ENCODE measurements around the gene ADI1.
"Not testable (repeated sequence)": the region's sequence is repeated elsewhere in the genome, so short reads cannot be mapped to it uniquely, and the experiment has no call there.

The ADI1 gene

DNA sequence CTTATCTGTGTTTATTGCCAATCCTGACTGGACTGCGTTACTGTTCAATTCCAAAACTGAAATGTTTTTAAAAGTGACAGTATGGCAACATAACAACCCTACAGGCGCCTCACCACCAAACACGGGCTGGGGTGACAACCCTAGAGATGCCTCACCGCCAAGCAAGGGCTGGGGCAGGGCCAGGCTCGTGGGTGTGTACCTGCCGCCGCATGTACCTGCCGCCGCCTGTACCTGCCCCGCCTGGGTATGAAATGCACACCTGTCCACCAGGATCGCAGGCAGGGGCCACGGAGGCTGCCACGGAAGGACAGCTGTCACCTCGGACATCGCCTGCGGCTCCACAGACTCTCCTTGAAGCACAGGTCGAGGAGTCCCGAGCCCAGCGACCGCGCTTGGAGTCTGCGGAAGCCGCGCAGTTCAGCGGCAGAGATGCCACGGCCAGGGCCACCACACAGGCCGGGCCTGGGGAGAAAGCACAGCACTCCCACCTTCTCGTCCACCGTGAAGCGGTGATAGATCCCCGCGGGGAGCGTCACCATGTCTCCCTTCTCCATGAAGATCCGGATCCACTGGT is 18.9 kb downstream of the ADI1 start:
- Histone ChIP-seq H3K27me3 (ENCODE audit: low read length) (no peaks in the 10 kb centered on the region), H3K36me3 (ENCODE audit: low read length) (no peaks in the 10 kb centered on the region), H3K4me3 (ENCODE audit: insufficient read depth, low read length, poor library complexity, severe bottlenecking) (no peak overlapping the region), H4K20me1 (ENCODE audit: low read depth, low read length) (no peaks in the 10 kb centered on the region), H3K4me2 (ENCODE audit: low read depth, low read length, poor library complexity, severe bottlenecking) (no peak overlapping the region), H3K9me2 (replicated peaks; ENCODE audit: insufficient read depth, low read length) (no peaks in the 10 kb centered on the region), H3K9ac (ENCODE audit: low read length) (no peak overlapping the region), H3K27ac (ENCODE audit: low read depth, low read length) (no peak overlapping the region), H3K79me2 (ENCODE audit: insufficient read depth, low read length) (no peaks in the 10 kb centered on the region), H3K9me3 (ENCODE audit: insufficient read depth, low read length) (no peaks in the 10 kb centered on the region), H2AFZ (ENCODE audit: low read depth, low read length, severe bottlenecking) (no peak overlapping the region), H3F3A (ENCODE audit: insufficient read depth) (no peaks in the 10 kb centered on the region)
- no peak for TF ChIP-seq EZH2phosphoT487 (conservative IDR thresholded peaks at IDR 0.05; ENCODE audit: low read length)
- TF ChIP-seq, protein P1, sequence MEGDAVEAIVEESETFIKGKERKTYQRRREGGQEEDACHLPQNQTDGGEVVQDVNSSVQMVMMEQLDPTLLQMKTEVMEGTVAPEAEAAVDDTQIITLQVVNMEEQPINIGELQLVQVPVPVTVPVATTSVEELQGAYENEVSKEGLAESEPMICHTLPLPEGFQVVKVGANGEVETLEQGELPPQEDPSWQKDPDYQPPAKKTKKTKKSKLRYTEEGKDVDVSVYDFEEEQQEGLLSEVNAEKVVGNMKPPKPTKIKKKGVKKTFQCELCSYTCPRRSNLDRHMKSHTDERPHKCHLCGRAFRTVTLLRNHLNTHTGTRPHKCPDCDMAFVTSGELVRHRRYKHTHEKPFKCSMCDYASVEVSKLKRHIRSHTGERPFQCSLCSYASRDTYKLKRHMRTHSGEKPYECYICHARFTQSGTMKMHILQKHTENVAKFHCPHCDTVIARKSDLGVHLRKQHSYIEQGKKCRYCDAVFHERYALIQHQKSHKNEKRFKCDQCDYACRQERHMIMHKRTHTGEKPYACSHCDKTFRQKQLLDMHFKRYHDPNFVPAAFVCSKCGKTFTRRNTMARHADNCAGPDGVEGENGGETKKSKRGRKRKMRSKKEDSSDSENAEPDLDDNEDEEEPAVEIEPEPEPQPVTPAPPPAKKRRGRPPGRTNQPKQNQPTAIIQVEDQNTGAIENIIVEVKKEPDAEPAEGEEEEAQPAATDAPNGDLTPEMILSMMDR (IDR thresholded peaks at IDR 0.05; ENCODE audit: insufficient read depth, low read length, poor library complexity, severe bottlenecking): no peak

DNA sequence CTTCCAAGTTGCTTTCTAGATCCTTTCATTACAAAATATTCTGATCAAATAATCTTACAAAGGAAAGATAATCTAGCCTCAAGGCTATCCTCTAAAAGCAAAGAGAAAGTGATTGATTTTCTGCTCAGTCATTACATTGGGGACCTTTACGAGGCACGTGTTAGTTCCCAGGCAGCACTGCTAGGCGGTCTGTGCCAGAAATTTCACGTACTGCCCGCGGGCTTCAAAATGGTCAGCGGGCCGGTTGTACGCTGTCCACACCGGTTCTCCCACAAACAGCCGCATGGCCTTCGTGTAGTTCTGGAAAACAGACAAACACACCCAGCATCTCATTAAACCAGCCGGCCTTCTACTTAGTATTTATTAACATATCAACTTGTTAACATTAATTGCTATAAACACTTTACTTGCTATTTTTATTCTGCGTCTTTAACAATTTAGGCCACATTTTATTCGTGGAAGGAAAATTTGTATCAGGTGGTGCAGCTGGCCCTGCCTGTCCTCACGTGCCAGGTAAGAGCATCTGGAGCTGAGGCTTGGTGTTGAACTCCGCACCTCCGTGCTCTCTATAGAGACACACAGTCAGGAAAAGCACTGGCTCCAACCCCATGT is 20.4 kb downstream of the ADI1 start:
- Histone ChIP-seq H3K9ac (ENCODE audit: low read length) (no peak overlapping the region), H3K4me3 (ENCODE audit: insufficient read depth, low read length, poor library complexity, severe bottlenecking) (no peak overlapping the region), H2AFZ (ENCODE audit: low read depth, low read length, severe bottlenecking) (no peak overlapping the region), H3K27me3 (ENCODE audit: low read length) (no peaks in the 10 kb centered on the region), H3K4me2 (ENCODE audit: low read depth, low read length, poor library complexity, severe bottlenecking) (no peak overlapping the region), H3F3A (ENCODE audit: insufficient read depth) (no peaks in the 10 kb centered on the region), H4K20me1 (ENCODE audit: low read depth, low read length) (no peaks in the 10 kb centered on the region), H3K36me3 (ENCODE audit: low read length) (no peaks in the 10 kb centered on the region), H3K27ac (ENCODE audit: low read depth, low read length) (no peak overlapping the region), H3K79me2 (ENCODE audit: insufficient read depth, low read length) (no peaks in the 10 kb centered on the region), H3K9me2 (replicated peaks; ENCODE audit: insufficient read depth, low read length) (no peaks in the 10 kb centered on the region), H3K9me3 (ENCODE audit: insufficient read depth, low read length) (no peaks in the 10 kb centered on the region)
- TF ChIP-seq EZH2phosphoT487 (conservative IDR thresholded peaks at IDR 0.05; ENCODE audit: low read length): no peak
- TF ChIP-seq, protein P1 (IDR thresholded peaks at IDR 0.05; ENCODE audit: insufficient read depth, low read length, poor library complexity, severe bottlenecking): no peak

DNA sequence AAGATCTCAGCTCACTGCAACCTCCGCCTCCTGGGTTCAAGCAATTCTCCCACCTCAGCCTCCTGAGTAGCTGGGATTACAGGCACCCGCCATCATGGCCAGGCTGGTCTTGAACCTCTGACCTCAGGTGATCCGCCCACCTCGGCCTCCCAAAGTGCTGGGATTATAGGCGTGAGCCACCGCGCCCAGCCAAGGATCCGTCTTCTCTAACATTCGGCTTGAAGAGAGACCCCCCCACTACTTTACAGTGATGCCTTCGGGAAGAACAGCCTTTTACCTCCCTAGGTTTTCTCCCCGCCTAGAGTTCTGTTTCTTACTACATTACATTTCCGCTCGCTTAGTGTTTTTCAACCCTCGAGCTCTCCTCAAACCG is 22.6 kb downstream of the ADI1 start:
- not testable (repeated sequence) for H2AFZ ChIP-seq (ENCODE audit: low read depth, low read length, severe bottlenecking); H3F3A ChIP-seq (ENCODE audit: insufficient read depth); H3K27ac ChIP-seq (ENCODE audit: low read depth, low read length); H3K4me3 ChIP-seq (ENCODE audit: insufficient read depth, low read length, poor library complexity, severe bottlenecking); H4K20me1 ChIP-seq (ENCODE audit: low read depth, low read length); H3K27me3 ChIP-seq (ENCODE audit: low read length); H3K4me2 ChIP-seq (ENCODE audit: low read depth, low read length, poor library complexity, severe bottlenecking); H3K9me3 ChIP-seq (ENCODE audit: insufficient read depth, low read length); H3K9me2 ChIP-seq (replicated peaks; ENCODE audit: insufficient read depth, low read length); H3K79me2 ChIP-seq (ENCODE audit: insufficient read depth, low read length); H3K36me3 ChIP-seq (ENCODE audit: low read length); H3K9ac ChIP-seq (ENCODE audit: low read length)

DNA sequence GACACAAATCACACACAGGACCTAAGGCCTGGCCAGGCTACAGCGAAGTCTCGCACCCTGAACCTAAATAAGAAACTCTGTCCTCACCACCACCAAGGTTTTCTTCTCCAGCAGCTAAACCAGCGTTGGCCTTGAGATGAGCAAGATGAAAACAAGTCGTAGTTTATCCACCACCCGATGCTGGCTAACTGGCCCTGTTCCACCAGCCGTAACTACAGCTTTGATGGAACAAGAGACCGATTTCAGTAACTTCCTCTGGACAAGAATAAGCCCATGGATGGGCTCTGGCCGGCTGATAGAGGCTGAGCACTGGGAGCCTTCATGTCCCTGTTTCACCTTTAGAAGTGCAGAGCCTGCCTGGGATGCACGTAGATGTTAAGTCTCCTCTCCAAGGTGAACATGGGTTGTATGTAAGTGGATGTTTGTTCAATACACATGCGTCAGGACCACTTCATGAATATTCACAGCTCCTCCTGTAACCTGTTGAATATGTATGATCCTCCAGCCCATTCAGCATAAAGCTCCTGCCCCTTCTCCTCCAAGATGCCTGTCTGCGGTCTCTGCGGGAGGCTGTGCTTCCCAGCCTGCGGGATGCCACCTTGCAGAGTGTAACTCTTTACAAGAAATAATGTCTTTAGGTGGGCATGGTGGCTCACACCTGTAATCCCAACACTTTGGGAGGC is 24.2 kb downstream of the ADI1 start:
- no peak overlapping the region for H3K9ac ChIP-seq (ENCODE audit: low read length)
- H3K4me2 ChIP-seq (ENCODE audit: low read depth, low read length, poor library complexity, severe bottlenecking): no peak overlapping the region
- no peaks in the 10 kb centered on the region for H3F3A ChIP-seq (ENCODE audit: insufficient read depth)
- H3K4me3 ChIP-seq (ENCODE audit: insufficient read depth, low read length, poor library complexity, severe bottlenecking): no peak overlapping the region
- H3K36me3 ChIP-seq (ENCODE audit: low read length): no peaks in the 10 kb centered on the region
- no peak overlapping the region for H2AFZ ChIP-seq (ENCODE audit: low read depth, low read length, severe bottlenecking)
- no peaks in the 10 kb centered on the region for H3K9me3 ChIP-seq (ENCODE audit: insufficient read depth, low read length)
- H3K27me3 ChIP-seq (ENCODE audit: low read length): no peaks in the 10 kb centered on the region
- H4K20me1 ChIP-seq (ENCODE audit: low read depth, low read length): no peaks in the 10 kb centered on the region
- H3K27ac ChIP-seq (ENCODE audit: low read depth, low read length): no peak overlapping the region
- no peaks in the 10 kb centered on the region for H3K79me2 ChIP-seq (ENCODE audit: insufficient read depth, low read length)
- TF ChIP-seq EZH2phosphoT487 (conservative IDR thresholded peaks at IDR 0.05; ENCODE audit: low read length): no peak
- TF ChIP-seq, protein P1 (IDR thresholded peaks at IDR 0.05; ENCODE audit: insufficient read depth, low read length, poor library complexity, severe bottlenecking): no peak
- no peaks in the 10 kb centered on the region for H3K9me2 ChIP-seq (replicated peaks; ENCODE audit: insufficient read depth, low read length)
